GM19099 (cell line): ENCODE results near the gene MAP1LC3C.

ENCODE experiments used
- POLR2A ChIP-seq: IDR thresholded peaks from 3 replicates; pipeline ENCODE4 v1.6.1; 2011; ENCODE audit warnings: low read depth; ENCODE audit not compliant: insufficient read length; ENCODE audit errors: extremely low read depth

The MAP1LC3C gene

DNA sequence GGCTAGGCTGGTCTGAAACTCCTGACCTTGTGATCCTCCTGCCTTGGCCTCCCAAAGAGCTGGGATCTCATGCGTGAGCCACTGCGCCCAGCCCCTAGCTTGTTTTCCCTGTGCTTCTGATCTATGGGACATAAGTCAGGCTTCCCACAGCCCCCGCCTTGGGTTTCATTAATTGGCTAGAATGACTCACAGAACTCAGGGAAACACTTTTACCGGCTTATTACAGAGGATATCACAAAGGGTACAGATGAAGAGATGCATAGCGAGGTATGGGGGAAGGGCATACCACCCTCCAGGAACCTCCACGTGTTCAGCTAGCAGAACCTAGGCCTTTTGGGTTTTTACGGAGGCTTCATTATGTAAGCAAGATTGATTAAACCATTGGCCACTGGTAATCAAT, 1.5 kb upstream of the MAP1LC3C start:
- TF ChIP-seq POLR2A = no peak

DNA sequence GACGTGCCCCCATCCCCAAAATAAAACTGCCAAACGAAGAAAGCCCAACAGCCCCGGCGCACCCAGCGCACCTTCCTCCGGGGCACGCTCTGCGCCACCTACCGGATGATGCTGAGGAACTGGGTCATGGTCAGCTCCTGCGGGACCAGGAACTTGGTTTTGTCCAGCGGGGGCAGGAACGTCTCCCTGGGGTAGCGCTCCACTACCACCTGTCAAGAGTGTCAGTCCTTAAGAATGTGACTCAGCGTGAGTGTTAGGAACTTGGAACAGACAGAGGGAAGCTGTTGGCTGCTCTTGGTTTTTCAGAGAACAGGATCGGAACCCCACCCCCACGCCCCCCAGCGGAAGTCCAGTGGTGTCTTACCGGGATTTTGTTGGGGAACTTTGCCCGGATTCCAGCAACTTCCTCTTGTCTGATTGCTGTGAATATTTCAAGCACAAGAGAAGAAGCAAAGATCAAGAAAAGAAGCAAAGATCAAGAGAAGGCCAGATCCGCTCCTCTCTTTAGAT, 431 bp downstream of the MAP1LC3C start:
- TF ChIP-seq POLR2A = no peak

DNA sequence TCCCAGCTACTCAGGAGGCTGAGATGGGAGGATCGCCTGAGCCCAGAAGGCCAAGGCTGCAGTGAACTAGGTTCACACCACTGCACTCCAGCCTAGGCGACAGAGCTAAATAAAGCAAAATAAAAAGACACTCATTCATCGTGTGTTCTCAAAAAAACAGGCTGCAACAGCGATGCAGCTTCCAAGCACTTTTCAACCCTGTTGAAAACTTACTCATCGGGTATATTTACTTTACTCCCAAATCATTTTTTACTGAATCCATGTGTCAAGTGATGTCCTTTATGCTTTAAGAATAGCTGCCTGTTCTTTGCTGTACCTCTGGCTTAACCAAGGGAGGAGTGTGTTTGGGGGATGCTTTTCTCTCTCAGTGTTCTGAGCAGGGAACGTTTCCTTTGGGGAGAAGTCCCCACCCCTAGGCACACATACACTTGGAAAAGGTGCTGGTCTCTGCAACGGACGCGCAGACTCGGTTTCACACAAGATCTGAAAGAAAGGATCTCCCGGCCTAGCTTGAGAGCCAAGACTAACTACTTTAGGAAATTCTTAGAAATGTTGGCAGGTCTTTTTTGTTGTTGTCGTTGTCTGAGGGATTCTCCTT, 1.4 kb downstream of the MAP1LC3C start:
- no peak for TF ChIP-seq POLR2A

DNA sequence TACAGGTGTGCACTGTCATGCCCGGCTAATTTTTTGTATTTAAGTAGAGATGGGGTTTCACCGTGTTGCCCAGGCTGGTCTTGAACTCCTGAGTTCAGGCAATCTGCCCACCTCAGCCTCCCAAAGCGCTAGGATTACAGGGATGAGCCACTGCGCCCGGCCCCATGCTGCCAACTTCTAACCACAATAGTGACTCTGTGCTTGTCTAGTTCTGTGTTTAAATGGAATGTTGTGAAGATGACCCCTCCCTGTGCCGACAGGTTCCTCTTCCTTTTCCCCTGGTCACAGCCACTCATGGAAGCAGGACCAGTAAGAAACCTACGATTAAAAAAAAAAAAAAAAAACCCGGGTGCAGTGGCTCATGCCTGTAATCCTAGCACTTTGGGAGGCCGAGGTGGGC, 4.7 kb downstream of the MAP1LC3C start:
- TF ChIP-seq POLR2A = no peak

DNA sequence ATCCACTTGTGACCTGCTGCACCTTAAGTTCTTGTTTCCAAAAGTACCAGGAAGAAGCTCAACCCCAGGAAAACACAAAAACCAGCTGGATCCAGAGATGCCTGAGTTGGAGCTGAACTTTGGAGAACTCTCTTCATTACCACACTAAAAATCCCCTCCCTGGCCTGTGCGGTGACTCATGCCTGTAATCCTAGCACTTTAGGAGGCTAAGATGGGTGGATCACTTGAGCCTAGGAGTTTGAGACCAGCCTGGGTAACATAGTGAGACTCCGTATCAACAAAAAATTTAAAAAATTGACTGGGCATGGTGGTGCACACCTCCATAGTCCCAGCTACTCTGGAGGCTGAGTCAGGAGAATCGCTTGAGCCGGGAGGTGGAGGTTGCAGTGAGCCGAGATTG, 6.2 kb downstream of the MAP1LC3C start:
- TF ChIP-seq POLR2A = no peak

DNA sequence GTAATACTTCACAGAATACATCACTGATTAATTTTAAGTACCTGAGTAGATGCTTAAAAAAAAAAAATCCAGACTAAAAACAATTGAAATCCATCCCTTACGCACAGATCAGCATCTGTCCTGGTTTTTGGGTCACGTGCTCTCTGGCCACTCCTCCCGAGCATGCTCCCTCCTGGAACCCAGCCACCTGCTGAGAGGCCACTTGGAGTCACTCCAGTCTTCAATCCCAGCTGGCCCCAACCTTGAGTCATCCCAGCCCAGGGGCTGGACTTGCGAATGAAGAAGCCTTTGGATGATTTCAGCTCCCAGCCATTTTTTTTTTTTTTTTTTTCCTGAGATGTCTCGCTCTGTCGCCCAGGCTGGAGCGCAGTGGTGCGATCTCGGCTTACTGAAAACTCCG, 8.9 kb downstream of the MAP1LC3C start:
- no peak for TF ChIP-seq POLR2A

DNA sequence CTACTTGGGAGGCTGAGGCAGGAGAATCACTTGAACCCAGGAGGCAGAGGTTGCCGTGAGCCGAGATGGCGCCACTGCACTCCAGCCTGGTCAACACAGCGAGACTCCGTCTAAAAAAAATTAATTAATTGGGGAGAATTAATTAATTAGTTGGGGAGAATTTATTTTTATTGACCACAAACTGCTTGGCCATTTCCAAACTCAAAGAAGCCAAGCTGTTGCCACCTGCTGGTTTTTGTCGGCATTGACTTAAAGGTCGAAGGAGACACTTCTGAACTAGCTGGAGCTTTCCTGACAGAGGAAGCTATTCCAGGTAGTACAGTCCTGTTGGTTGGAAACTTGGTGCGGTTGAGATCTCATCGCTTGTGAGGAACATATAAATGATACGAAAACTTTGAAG, 13.1 kb downstream of the MAP1LC3C start:
- TF ChIP-seq POLR2A = no peak

DNA sequence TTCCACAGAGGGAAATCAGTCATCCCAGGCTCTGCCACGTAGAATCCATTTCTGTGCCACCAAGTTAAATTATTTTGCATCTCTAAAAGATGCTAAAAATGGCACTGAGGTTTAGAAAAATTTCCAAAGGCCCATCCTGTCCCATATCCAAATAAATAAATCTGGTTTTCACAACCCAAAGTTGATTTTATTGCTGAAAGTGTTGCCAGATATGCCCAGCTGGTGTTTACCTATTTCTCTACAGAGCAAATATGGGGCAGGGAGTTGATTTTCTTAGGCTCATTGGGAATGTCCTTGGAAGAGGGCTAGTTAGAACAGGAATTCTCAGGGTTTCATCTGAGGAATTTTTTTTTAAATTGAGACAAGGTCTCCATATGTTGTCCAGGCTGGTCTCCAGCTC, 19.0 kb downstream of the MAP1LC3C start:
- no peak for TF ChIP-seq POLR2A

DNA sequence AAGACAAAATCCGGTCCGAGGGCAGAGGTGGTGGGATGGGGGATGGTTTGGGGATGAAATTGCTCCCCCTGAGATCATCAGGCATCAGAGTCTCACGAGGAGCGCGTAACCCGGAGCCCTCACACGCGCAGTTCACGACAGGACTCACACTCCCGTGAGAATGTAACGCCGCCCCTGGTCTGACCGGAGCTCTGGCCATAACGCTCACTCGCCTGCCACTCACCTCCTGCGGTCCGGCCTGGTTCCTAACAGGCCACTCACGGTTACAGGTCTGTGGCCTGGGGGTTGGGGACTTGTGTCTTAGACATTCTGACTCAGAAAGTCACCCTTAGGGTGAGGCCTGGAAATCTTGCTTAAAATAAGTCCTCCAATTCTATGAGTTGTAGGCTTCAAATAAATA, 19.8 kb downstream of the MAP1LC3C start:
- TF ChIP-seq POLR2A = no peak

DNA sequence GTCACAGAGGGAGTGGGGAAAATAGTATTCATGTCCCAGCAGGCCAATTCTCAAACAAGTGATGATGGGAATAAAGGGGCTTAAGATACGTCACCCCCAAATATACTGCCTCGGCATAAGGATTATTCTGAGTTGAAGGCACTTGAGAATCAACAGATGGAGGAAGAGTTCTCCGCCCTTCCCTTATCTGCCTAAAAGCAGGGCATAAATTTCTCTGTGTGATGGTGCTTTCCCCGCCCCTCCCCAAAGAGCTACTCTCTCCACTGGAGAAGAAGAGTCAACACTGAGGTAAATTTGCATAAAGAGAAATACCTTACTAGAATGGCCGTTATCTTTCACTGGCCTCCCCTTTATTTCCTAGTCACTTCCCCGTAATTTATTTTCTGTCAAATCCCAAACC, 22.7 kb downstream of the MAP1LC3C start:
- no peak for TF ChIP-seq POLR2A

DNA sequence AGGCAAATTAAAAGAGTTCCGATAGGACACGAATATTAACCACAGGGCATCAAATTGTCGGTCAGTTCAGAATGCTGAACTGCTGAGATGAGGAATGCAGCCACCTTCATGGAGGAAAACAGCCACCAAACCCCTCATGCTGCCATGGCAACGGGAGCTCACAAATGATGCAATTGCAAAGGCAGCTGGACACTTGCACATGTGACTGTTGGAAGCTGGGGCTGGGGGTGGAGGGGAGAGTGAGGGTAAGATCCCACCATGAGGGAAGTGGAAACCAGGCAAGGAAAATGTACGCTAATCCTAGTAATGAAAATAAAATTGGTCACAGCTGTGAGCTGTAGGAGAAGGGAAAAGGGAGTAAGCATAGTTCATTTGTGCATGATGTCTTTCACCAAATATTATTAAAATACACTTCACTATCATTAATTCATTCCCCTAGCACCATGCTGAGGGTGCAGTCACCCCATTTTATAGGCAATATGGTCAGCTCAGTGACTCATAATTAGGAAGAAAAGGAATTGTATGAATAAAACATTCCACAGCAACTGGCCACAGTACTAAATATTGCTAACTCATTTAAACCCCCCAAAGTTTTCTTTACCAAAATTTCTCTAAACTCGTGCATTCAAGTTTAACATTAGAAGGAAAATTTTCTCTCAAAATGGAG, 26.1 kb downstream of the MAP1LC3C start:
- no peak for TF ChIP-seq POLR2A

DNA sequence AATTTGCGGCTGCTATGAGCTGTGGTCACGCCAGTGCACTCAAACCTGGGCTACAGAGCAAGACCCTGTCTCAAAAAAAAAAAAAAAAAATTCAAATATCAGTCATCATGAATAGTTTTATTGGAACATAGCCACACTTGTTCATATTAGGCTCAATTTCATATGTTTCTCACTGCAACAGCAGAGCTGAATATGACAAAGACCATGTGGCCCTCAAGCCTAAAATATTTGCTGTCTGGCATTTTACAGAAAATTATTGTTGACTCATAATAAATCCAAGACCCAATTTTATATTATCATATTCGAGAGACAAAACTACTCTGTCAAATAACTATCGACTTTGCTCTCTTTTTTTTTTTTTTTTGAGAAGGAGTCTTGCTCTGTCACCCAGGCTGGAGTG, 30.3 kb downstream of the MAP1LC3C start:
- no peak for TF ChIP-seq POLR2A

DNA sequence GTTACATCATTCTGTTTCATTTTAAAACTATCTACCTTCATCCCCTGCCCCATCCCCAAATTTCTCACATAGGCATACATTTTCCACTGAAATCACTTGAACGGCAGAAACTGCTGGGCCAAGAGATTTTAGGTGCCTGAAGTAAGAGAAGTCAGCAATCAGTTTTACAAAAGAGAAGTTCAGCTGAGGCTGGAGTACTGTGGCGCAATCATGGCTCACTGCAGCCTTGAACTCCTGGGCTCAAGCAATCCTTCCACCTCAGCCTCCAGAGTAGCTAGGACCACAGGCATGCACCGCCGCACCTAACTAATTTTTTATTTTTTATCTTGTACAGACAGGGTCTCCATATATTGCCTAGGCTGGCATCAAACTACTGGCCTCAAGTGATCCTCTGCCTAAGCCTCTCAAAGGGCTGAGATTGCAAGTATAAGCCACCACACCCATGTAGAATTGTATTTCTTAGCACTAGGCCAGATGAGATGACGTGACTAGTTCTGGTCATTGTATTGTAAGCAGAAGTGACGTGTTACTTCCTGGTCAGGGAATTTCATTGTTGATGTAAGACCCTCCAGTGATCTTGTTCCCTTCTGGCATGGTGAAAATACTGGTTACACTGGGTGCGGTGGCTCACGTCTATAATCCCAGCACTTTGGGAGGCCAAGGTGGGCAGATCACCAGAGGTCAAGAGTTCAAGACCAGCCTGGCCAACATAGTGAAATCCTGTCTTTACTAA, 34.2 kb downstream of the MAP1LC3C start:
- TF ChIP-seq POLR2A = no peak

DNA sequence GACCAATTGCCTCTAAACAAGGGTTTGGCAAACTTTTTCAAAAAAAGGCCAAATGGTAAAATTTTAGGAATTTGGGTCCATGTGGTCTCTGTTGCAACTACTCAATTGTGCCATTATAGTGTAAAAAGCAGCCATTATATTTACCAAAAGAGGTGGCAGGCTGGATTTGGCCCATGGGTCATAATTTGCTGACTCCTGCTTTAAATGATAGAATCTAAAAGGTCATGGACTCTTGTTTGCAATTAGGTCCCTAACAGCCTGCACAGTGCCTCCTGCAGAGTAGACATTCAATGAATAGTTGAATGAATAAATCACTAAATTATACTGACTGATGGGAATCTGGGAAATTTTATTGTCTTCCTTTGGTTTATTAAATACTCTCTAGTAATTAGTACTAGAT, 35.2 kb downstream of the MAP1LC3C start:
- TF ChIP-seq POLR2A = no peak

DNA sequence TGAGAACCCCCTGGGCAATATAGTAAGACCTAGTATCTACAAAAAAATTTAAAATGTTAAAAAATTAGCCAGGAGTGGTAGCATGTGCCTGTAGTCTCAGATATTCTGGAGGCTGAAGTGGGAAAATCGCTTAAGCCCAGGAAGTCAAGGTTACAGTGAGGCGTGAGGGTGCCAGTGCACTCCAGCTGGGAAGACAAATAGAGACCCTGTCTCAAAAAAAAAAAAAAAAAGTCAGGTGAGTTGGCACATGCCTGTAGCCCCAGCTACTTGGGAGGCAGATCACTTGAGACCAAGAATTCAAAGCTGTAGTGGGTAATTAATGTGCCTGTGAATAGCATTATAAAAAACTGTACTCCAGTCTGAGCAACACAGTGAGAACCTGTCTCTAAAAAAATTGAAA, 36.7 kb downstream of the MAP1LC3C start:
- TF ChIP-seq POLR2A = no peak
